Fibroblast of lung (primary cell): ENCODE data around the gene MGST2.

Source experiments
- CTCF ChIP-seq, 2 donors: IDR thresholded peaks in 1 of 2; conservative IDR thresholded peaks in 1 of 2; 1 replicate in 1 of 2; 2 replicates in 1 of 2; pipeline ENCODE4 v1.5.1; 2011 to 2012; ENCODE audit warnings: low read length in 2 of 2, control low read depth in 1 of 2, inconsistent platforms in 1 of 2, low read depth in 1 of 2, mild to moderate bottlenecking in 1 of 2
- EZH2 ChIP-seq: IDR thresholded peaks from 2 replicates; pipeline ENCODE4 v1.5.1; 2012; ENCODE audit warnings: low read length, control low read depth, mild to moderate bottlenecking; ENCODE audit errors: missing control alignments

- TF ChIP-seq CTCF (conservative IDR thresholded peaks at IDR 0.05 in 1 of 2, IDR thresholded peaks at IDR 0.05 in 1 of 2; ENCODE audit: low read depth in 1 of 2, low read length in 2 of 2): no peak
- no peak for TF ChIP-seq EZH2
Measured at GRCh38 chr4:139694522-139695107, 29.0 kb downstream of the MGST2 start.
